Right lobe of liver (tissue), 4 donors: ENCODE results near the gene OR8D2.

ENCODE experiments used
- POLR2A ChIP-seq: fragments of 450-650 bp; IDR thresholded peaks from one replicate; pipeline ENCODE4 v1.6.1; 2017; ENCODE audit warnings: antibody characterized with exemption, mild to moderate bottlenecking
- TF ChIP-seq, protein P1 (sequence below), 4 donors: fragments of 200-600 bp in 3 of 4; fragments of 450-650 bp in 1 of 4; IDR thresholded peaks; one replicate each; pipeline versions ENCODE4 v1.5.1 to v1.8.0; 2016 to 2022; ENCODE audit warnings: antibody characterized with exemption in 4 of 4, mild to moderate bottlenecking in 2 of 4
- donor health status: DM: no; HTN: no; CAD: no.
- donor health status: DM: no; HTN: no; CAD: no.
- donor health status: DM: no; HTN: yes; CAD: no.

DNA sequence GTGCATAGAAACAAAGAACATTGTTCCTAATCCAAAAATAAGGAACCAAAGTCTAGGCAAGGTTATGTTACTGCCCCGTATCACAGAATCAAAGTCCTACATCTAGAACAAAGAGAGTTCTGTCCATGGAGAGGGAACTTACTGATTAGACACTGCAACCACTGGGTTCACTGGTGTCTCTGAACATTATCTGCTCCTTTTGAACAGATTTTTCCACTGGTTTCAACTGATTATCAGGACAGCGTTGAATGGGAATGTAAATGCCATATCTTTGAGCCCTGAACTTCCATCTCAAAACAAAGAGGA is 20.1 kb upstream of the OR8D2 start:
- TF ChIP-seq POLR2A, result no peak
- TF ChIP-seq, protein P1, sequence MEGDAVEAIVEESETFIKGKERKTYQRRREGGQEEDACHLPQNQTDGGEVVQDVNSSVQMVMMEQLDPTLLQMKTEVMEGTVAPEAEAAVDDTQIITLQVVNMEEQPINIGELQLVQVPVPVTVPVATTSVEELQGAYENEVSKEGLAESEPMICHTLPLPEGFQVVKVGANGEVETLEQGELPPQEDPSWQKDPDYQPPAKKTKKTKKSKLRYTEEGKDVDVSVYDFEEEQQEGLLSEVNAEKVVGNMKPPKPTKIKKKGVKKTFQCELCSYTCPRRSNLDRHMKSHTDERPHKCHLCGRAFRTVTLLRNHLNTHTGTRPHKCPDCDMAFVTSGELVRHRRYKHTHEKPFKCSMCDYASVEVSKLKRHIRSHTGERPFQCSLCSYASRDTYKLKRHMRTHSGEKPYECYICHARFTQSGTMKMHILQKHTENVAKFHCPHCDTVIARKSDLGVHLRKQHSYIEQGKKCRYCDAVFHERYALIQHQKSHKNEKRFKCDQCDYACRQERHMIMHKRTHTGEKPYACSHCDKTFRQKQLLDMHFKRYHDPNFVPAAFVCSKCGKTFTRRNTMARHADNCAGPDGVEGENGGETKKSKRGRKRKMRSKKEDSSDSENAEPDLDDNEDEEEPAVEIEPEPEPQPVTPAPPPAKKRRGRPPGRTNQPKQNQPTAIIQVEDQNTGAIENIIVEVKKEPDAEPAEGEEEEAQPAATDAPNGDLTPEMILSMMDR (IDR thresholded peaks at IDR 0.05), result no peak
